IMR-90 (cell line): Measurements from ENCODE around the gene UBA5. TPM values are rescaled to one million over a fixed set of nuclear protein-coding genes. Genes with fewer than 3 reads are reported as not detected.

Source experiments
- ATAC-seq: fragments of 200-7000 bp; cut with Tn5 transposase; 2 replicates; pipeline ENCODE4 v1.9.1; 2020; ENCODE audit warnings: low read depth, mild to moderate bottlenecking, moderate library complexity
- BruUV-seq: library from RNA; stranded (reverse); fragments of 400-500 nt; replicated peaks from 2 replicates; lab custom pipeline; 2021; lab: Mats Ljungman, UMichigan
- CTCF ChIA-PET: fragments of 300-600 bp; formaldehyde crosslinking; extraction: SDS; loops from one replicate; lab custom pipeline; 2021; ENCODE audit warnings: antibody characterized with exemption; lab: Yijun Ruan, JAX
- POLR2A ChIA-PET: fragments of 300-600 bp; sonication (Branson Sonifier 250); formaldehyde crosslinking; loops from one replicate; lab custom pipeline; 2022; ENCODE audit warnings: antibody characterized with exemption; ENCODE audit not compliant: unreplicated experiment; lab: Charles Lee
- DNase-seq: peaks from one replicate; pipeline ENCODE4 v3.0.0; 2013
- H2AFZ ChIP-seq: replicated peaks from 2 replicates; pipeline ENCODE3; 2013; ENCODE audit warnings: low read length, mild to moderate bottlenecking; ENCODE audit not compliant: poor library complexity
- H2AK5ac ChIP-seq: 2 replicates; pipeline ENCODE4 v1.6.1; 2013; ENCODE audit warnings: low read depth, low read length, inconsistent platforms
- H2AK9ac ChIP-seq: replicated peaks from 2 replicates; pipeline ENCODE3; 2013; ENCODE audit warnings: mild to moderate bottlenecking, low read depth, low read length, moderate library complexity; ENCODE audit not compliant: poor library complexity
- H2BK120ac ChIP-seq: 2 replicates; pipeline ENCODE4 v1.6.1; 2013; ENCODE audit warnings: low read depth, low read length, inconsistent platforms
- H2BK15ac ChIP-seq: 3 replicates; pipeline ENCODE4 v1.6.1; 2013; ENCODE audit warnings: low read depth, low read length, inconsistent platforms
- H2BK20ac ChIP-seq: 2 replicates; pipeline ENCODE4 v1.6.1; 2013; ENCODE audit warnings: low read depth, mild to moderate bottlenecking, inconsistent platforms, low read length, moderate library complexity
- H2BK5ac ChIP-seq: 2 replicates; pipeline ENCODE4 v1.6.1; 2013; ENCODE audit warnings: mild to moderate bottlenecking, low read depth, low read length, inconsistent platforms; ENCODE audit not compliant: poor library complexity, severe bottlenecking
- H3K14ac ChIP-seq: replicated peaks from 2 replicates; pipeline ENCODE4 v1.6.1; 2013; ENCODE audit warnings: low read depth, low read length, inconsistent platforms
- H3K18ac ChIP-seq: 2 replicates; pipeline ENCODE4 v1.6.1; 2013; ENCODE audit warnings: low read depth, low read length, control low read depth
- H3K23ac ChIP-seq: 2 replicates; pipeline ENCODE4 v1.6.1; 2013; ENCODE audit warnings: low read depth, low read length, inconsistent platforms
- H3K27ac ChIP-seq: 2 replicates; pipeline ENCODE4 v1.5.1; 2013; ENCODE audit warnings: mild to moderate bottlenecking, control low read depth, low read length; ENCODE audit not compliant: insufficient read depth
- H3K27me3 ChIP-seq: 2 replicates; pipeline ENCODE4 v1.6.1; 2013; ENCODE audit warnings: low read length; ENCODE audit not compliant: control insufficient read depth, insufficient read depth
- H3K36me3 ChIP-seq: 2 replicates; pipeline ENCODE4 v1.6.1; 2013; ENCODE audit warnings: low read length, mixed read lengths; ENCODE audit not compliant: control insufficient read depth, insufficient read depth
- H3K4ac ChIP-seq: 2 replicates; pipeline ENCODE4 v1.6.1; 2013; ENCODE audit warnings: low read depth, low read length, inconsistent platforms
- H3K4me1 ChIP-seq: 2 replicates; pipeline ENCODE4 v1.6.1; 2013; ENCODE audit warnings: low read length, mixed read lengths; ENCODE audit not compliant: control insufficient read depth, insufficient read depth
- H3K4me2 ChIP-seq: 2 replicates; pipeline ENCODE4 v1.6.1; 2013; ENCODE audit warnings: low read depth, mild to moderate bottlenecking, control low read depth, low read length, moderate library complexity
- H3K4me3 ChIP-seq: 2 replicates; pipeline ENCODE4 v1.5.1; 2013; ENCODE audit warnings: low read depth, mild to moderate bottlenecking, control low read depth, low read length, moderate library complexity; ENCODE audit not compliant: insufficient read depth
- H3K56ac ChIP-seq: 2 replicates; pipeline ENCODE4 v1.6.1; 2013; ENCODE audit warnings: low read length, inconsistent platforms; ENCODE audit not compliant: insufficient read depth; ENCODE audit errors: extremely low read depth
- H3K79me1 ChIP-seq, 2 experiments: 2 replicates each; pipeline ENCODE4 v1.6.1; 2013; ENCODE audit warnings: low read length in 2 of 2, inconsistent platforms in 1 of 2, low read depth in 1 of 2
- H3K9ac ChIP-seq: 2 replicates; pipeline ENCODE4 v1.6.1; 2013; ENCODE audit warnings: low read depth, low read length, control low read depth
- H3K9me1 ChIP-seq: 2 replicates; pipeline ENCODE4 v1.6.1; 2013; ENCODE audit warnings: low read length, inconsistent platforms; ENCODE audit not compliant: insufficient read depth
- H3K9me3 ChIP-seq: 2 replicates; pipeline ENCODE4 v1.6.1; 2013; ENCODE audit warnings: low read length; ENCODE audit not compliant: control insufficient read depth, insufficient read depth
- H4K20me1 ChIP-seq: 2 replicates; pipeline ENCODE4 v1.6.1; 2013; ENCODE audit warnings: low read length, inconsistent platforms; ENCODE audit not compliant: insufficient read depth
- H4K5ac ChIP-seq: 2 replicates; pipeline ENCODE4 v1.6.1; 2013; ENCODE audit warnings: mild to moderate bottlenecking, low read depth, low read length, control low read depth
- H4K8ac ChIP-seq, 2 experiments: 2 replicates each; pipeline ENCODE4 v1.6.1; 2013; ENCODE audit warnings: low read depth in 2 of 2, low read length in 2 of 2, control low read depth in 1 of 2, inconsistent platforms in 1 of 2
- H4K91ac ChIP-seq: 2 replicates; pipeline ENCODE4 v1.6.1; 2013; ENCODE audit warnings: low read depth, low read length, inconsistent platforms; ENCODE audit not compliant: insufficient read depth
- BHLHE40 ChIP-seq: fragments of 150-350 bp; IDR thresholded peaks from 2 replicates; pipeline ENCODE4 v1.6.1; 2016; ENCODE audit warnings: mild to moderate bottlenecking, low read depth, low read length
- CEBPB ChIP-seq: IDR thresholded peaks from 2 replicates; pipeline ENCODE4 v1.6.1; 2012; ENCODE audit warnings: low read depth, low read length, improper control_type of control experiment
- CHD1 ChIP-seq: IDR thresholded peaks from 2 replicates; pipeline ENCODE4 v1.6.1; 2012; ENCODE audit warnings: low read depth, low read length, improper control_type of control experiment
- CTCF ChIP-seq: conservative IDR thresholded peaks from 2 replicates; pipeline ENCODE4 v1.5.1; 2012; ENCODE audit warnings: mild to moderate bottlenecking, low read depth, low read length, improper control_type of control experiment
- ELK1 ChIP-seq: fragments of 150-350 bp; IDR thresholded peaks from 2 replicates; pipeline ENCODE4 v1.6.1; 2016; ENCODE audit warnings: low read depth, mild to moderate bottlenecking, low read length, moderate library complexity, borderline replicate concordance
- FOS ChIP-seq: fragments of 150-350 bp; IDR thresholded peaks from 2 replicates; pipeline ENCODE4 v1.6.1; 2016; ENCODE audit warnings: low read depth, low read length
- MAFK ChIP-seq: IDR thresholded peaks from 2 replicates; pipeline ENCODE4 v1.6.1; 2012; ENCODE audit warnings: low read depth, low read length, improper control_type of control experiment
- NFE2L2 ChIP-seq: fragments of 150-350 bp; IDR thresholded peaks from 2 replicates; pipeline ENCODE4 v1.6.1; 2016; ENCODE audit warnings: low read depth, mild to moderate bottlenecking, low read length
- RAD21 ChIP-seq: IDR thresholded peaks from 2 replicates; pipeline ENCODE4 v1.6.1; 2012; ENCODE audit warnings: low read length, improper control_type of control experiment
- RFX5 ChIP-seq: IDR thresholded peaks from 2 replicates; pipeline ENCODE4 v1.8.0; 2012; ENCODE audit warnings: low read depth, mild to moderate bottlenecking, low read length, moderate library complexity
- SMC3 ChIP-seq: fragments of 150-350 bp; IDR thresholded peaks from 2 replicates; pipeline ENCODE4 v1.6.1; 2016; ENCODE audit warnings: low read depth, mild to moderate bottlenecking, antibody characterized with exemption, low read length, moderate library complexity
- USF2 ChIP-seq: fragments of 150-350 bp; IDR thresholded peaks from 2 replicates; pipeline ENCODE4 v1.6.1; 2017; ENCODE audit warnings: mild to moderate bottlenecking, antibody characterized with exemption, low read length, low read depth
- WGBS, 2 experiments: methylation state at CpG; one replicate each; pipeline versions ENCODE4 v1.1.5 to v1.1.7; 2013; ENCODE audit warnings: missing lambda C conversion rate in 2 of 2; ENCODE audit not compliant: insufficient read length in 1 of 2; ENCODE audit errors: extremely low coverage in 2 of 2; 5-methylcytosine and 5-hydroxymethylcytosine counted together
- dilution Hi-C: fragments of 300-500 bp; cut with HindIII; formaldehyde crosslinking; loops from one replicate; pipeline ENCODE4 v1.14.3; 2018; ENCODE audit warnings: low sequenced_read_pairs; ENCODE audit not compliant: unreplicated experiment
- in situ Hi-C: fragments of 300-500 bp; cut with MboI; formaldehyde crosslinking; loops from 3 replicates; pipeline ENCODE4 v1.14.3; 2019; ENCODE audit warnings: low sequenced_read_pairs, inconsistent platforms, mixed read lengths
- intact Hi-C: fragments of 100-400 bp; cut with micrococcal nuclease; formaldehyde crosslinking; loops from 2 replicates; pipeline ENCODE4 v1.10.0; 2022
- polyA plus RNA-seq, 3 experiments: library from polyadenylated mRNA; depleted of rRNA; stranded (reverse); fragments of >200 nt; gene quantifications; 2 replicates each; pipeline ENCODE4 v1.2.3, GENCODE V29; 2012; ENCODE audit warnings: low replicate concordance in 1 of 3
- total RNA-seq: library from RNA; depleted of rRNA; stranded (reverse); fragments of >200 nt; gene quantifications from 2 replicates; pipeline ENCODE4 v1.2.3, GENCODE V29; 2012

The UBA5 gene
- total and polyA plus RNA-seq, 2 of the 4 experiments (the other 2 are of a cell fraction), result 20.3 to 30.4 TPM

DNA sequence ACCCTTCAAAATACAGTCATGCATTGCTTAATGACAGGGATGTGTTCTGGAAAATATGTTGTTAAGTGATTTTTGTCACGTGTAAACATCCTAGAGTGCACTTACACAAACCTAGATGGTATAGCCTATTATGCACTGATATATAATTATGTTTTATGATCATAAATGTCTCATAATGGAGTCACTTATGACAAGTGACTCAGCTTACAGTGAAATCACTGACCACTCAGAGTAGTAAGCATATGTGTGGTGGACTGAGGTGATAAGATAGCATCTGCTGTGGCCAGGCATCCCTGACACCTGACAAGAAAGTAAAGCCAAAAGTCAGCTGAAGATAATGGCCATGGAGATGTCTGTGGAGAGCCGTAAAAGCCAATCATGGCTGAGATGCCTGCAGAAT is 5.9 kb upstream of the UBA5 start:
- ChIA-PET CTCF (interaction anchor here (1.3 kb wide), 1 partner anchor 12 kb away, joined by 3 read pairs; no protein-coding TSS in a partner anchor), POLR2A (no interaction called here)
- Histone ChIP-seq H3K9me1 (0 out of 2 replicates have a peak, but pooled peaks cover 5% of the 10 kb centered on the region), H3K79me1 (peaks cover 11 to 35% of the 10 kb centered on the region in 2 experiments), H2BK120ac (no peak overlapping the region), H3K4me2 (no peak overlapping the region), H3K56ac (no peak overlapping the region), H2AK5ac (no peak overlapping the region), H3K14ac (no peak overlapping the region), H4K91ac (no peak overlapping the region), H3K4me1 (peaks cover 3% of the 10 kb centered on the region; the same call in 1 of the 2 replicates), H3K4me3 (no peak overlapping the region), H2BK15ac (no peak overlapping the region), H3K9me3 (no peaks in the 10 kb centered on the region), H3K9ac (no peak overlapping the region), H2BK20ac (no peak overlapping the region), H4K20me1 (no peaks in the 10 kb centered on the region), H2BK5ac (no peak overlapping the region), H4K5ac (no peak overlapping the region), H2AK9ac (no peak overlapping the region), H3K27ac (no peak overlapping the region), H2AFZ (no peak overlapping the region), H4K8ac (no peak overlapping the region), H3K4ac (no peak overlapping the region), H3K27me3 (no peaks in the 10 kb centered on the region), H3K18ac (no peak overlapping the region), H3K23ac (no peak overlapping the region), H3K36me3 (peaks cover 2% of the 10 kb centered on the region)
- BruUV-seq, result no TSS peak
- no CpG with 5 or more reads among the region's 2 CpGs for WGBS, 2 experiments
- in situ Hi-C loops (no loop called here), dilution Hi-C loops (no loop called here), intact Hi-C loops (no loop called here)
- ATAC-seq (no peak), DNase-seq (no peak)
- no peak for TF ChIP-seq RFX5
- no peak for TF ChIP-seq MAFK
- TF ChIP-seq RAD21, result no peak
- TF ChIP-seq NFE2L2, result no peak
- TF ChIP-seq CHD1, result no peak
- no peak for TF ChIP-seq BHLHE40
- no peak for TF ChIP-seq FOS
- no peak for TF ChIP-seq USF2
- no peak for TF ChIP-seq ELK1
- TF ChIP-seq CEBPB, result no peak
- TF ChIP-seq SMC3, result no peak
- TF ChIP-seq CTCF, result no peak
